Right cardiac atrium (tissue), 5 donors: ENCODE results near the gene XCR1. TPM values are rescaled to one million over a fixed set of nuclear protein-coding genes. Genes with fewer than 3 reads are reported as not detected.
A peak's percentile ranks its signal among the peaks of the same experiment; 100 is the strongest.
"Not testable (repeated sequence)": the region's sequence is repeated elsewhere in the genome, so short reads cannot be mapped to it uniquely, and the experiment has no call there.

Experiments
- ATAC-seq, 2 donors: fragments of 200-7000 bp; cut with Tn5 transposase; one replicate each; pipeline versions ENCODE4 v1.8.0 to v1.9.1; 2020; ENCODE audit warnings: moderate library complexity in 2 of 2, mild to moderate bottlenecking in 1 of 2
- DNase-seq, 3 donors: peaks; one replicate each; pipeline ENCODE4 v3.0.0-alpha.2; 2020
- H3K27ac ChIP-seq: one replicate; pipeline ENCODE4 v1.5.1; 2013; ENCODE audit warnings: mild to moderate bottlenecking, low read length, control low read depth, moderate library complexity
- H3K27me3 ChIP-seq: one replicate; pipeline ENCODE4 v1.6.1; 2013; ENCODE audit not compliant: control insufficient read depth, insufficient read depth
- H3K4me1 ChIP-seq: one replicate; pipeline ENCODE4 v1.6.1; 2013; ENCODE audit warnings: low read length; ENCODE audit not compliant: control insufficient read depth, insufficient read depth
- H3K4me3 ChIP-seq: one replicate; pipeline ENCODE4 v1.5.1; 2013; ENCODE audit warnings: low read length, control low read depth
- H3K9me3 ChIP-seq: one replicate; pipeline ENCODE4 v1.6.1; 2013; ENCODE audit warnings: low read length; ENCODE audit not compliant: control insufficient read depth
- WGBS: extraction: QIAGEN DNeasy Blood & Tissue Kit; methylation state at CpG from one replicate; pipeline ENCODE4 v1.1.7; 2013; 5-methylcytosine and 5-hydroxymethylcytosine counted together
- intact Hi-C, 4 donors: fragments of 100-400 bp; cut with DNase I; formaldehyde crosslinking; loops; one replicate each; pipeline versions ENCODE4 v1.11.0 to v1.14.0; 2022 to 2023
- polyA plus RNA-seq: library from polyadenylated mRNA; stranded (reverse); fragments of 200-250 nt; gene quantifications from one replicate; pipeline ENCODE4 v1.2.3, GENCODE V29; 2013
- total RNA-seq, 4 donors: library from RNA; stranded (reverse); fragmentation: NEBNext Ultra II Directional; extraction: Animal tissue kit (Norgen Biotek cat#: 25700); gene quantifications; one replicate each; pipeline ENCODE4 v1.2.1, GENCODE V29; 2021
- donor health status: healthy with polysubstance abuse.
- donor health status: DM: no; HTN: yes; CAD: no.
- donor health status: DM: no; HTN: no; CAD: no.
- donor health status: DM: no; HTN: yes; CAD: no; lungs with severe emphysema.
- donor health status: DM: yes; HTN: yes; CAD: no.

Gene XCR1
- total and polyA plus RNA-seq, 5 donors = 0.06 TPM; not detected in 4

DNA sequence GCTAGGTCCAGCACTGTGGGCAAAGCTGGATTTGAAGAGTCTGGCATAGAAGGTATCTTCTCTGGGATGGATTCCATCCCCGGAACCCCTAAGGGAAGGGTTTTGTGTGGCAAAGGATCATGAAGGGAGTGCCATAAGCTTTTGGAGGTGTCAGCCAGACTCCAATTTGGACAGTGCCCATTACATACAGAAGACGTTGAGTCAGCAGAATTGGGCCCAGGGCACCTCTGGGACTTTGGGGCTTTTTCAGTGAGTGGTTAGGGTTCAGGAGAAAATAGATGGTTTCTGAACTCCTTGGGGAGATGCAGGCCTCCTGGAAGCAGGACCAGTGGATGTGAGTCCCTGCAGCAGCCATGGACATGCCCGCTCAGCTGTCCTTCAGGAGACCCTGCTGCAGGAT, 34.6 kb upstream of the XCR1 start:
- H3K4me3 ChIP-seq = no peak overlapping the region
- no peaks in the 10 kb centered on the region for H3K9me3 ChIP-seq
- intact Hi-C loops = no loop called here
- no peak for DNase-seq
- peaks cover 7% of the 10 kb centered on the region for H3K4me1 ChIP-seq
- 89% methylated on average over 3 of the region's 3 CpGs for WGBS
- H3K27ac ChIP-seq = no peak overlapping the region
- H3K27me3 ChIP-seq = no peaks in the 10 kb centered on the region
- ATAC-seq = no peak

GRCh38 chr3:46061108-46061720, 33.9 kb upstream of the XCR1 start:
- intact Hi-C loops = no loop called here
- H3K4me3 ChIP-seq = no peak overlapping the region
- no peaks in the 10 kb centered on the region for H3K27me3 ChIP-seq
- WGBS = 62% methylated on average over 3 of the region's 3 CpGs
- ATAC-seq (peak; percentile 42 to 56), DNase-seq (no peak)
- no peak overlapping the region for H3K27ac ChIP-seq
- H3K9me3 ChIP-seq = no peaks in the 10 kb centered on the region
- peaks cover 7% of the 10 kb centered on the region for H3K4me1 ChIP-seq

DNA sequence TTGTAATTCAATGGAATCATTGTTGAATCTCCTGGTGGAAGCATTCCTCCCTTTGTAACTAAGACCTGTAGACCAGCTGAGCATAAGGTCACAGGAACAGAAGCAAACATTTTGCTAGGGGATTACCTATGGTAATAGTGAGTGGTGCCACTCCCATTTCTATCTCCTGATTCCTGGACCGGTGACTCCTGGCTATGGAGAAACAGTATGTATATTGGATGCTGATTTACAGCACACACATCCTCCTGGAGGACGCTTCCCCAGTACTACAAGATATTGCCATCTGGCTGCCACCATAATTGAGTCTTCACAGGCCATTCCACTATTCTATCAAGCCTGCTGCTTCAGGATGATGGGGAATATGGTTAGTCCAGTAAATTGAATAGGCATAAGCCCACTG, 33.3 kb upstream of the XCR1 start:
- H3K9me3 ChIP-seq = no peaks in the 10 kb centered on the region
- no peak for ATAC-seq
- 87% methylated on average over 2 of the region's 2 CpGs for WGBS
- H3K4me1 ChIP-seq = peaks cover 4% of the 10 kb centered on the region
- no peak overlapping the region for H3K4me3 ChIP-seq
- intact Hi-C loops = no loop called here
- H3K27me3 ChIP-seq = no peaks in the 10 kb centered on the region
- no peak for DNase-seq
- no peak overlapping the region for H3K27ac ChIP-seq

GRCh38 chr3:46059432-46059831, 32.1 kb upstream of the XCR1 start:
- intact Hi-C loops = no loop called here
- no peak for DNase-seq
- peaks cover 2% of the 10 kb centered on the region for H3K4me1 ChIP-seq
- 53% methylated on average over 3 of the region's 3 CpGs for WGBS
- H3K9me3 ChIP-seq = no peaks in the 10 kb centered on the region
- H3K27me3 ChIP-seq = no peaks in the 10 kb centered on the region
- H3K4me3 ChIP-seq = no peak overlapping the region
- no peak overlapping the region for H3K27ac ChIP-seq
- no peak for ATAC-seq

GRCh38 chr3:46058981-46059380, 31.7 kb upstream of the XCR1 start:
- no peaks in the 10 kb centered on the region for H3K27me3 ChIP-seq
- ATAC-seq (no peak), DNase-seq (no peak)
- H3K4me3 ChIP-seq = no peak overlapping the region
- peaks cover 2% of the 10 kb centered on the region for H3K4me1 ChIP-seq
- WGBS = 83% methylated on average over 1 of the region's 1 CpG
- intact Hi-C loops = no loop called here
- no peaks in the 10 kb centered on the region for H3K9me3 ChIP-seq
- H3K27ac ChIP-seq = no peak overlapping the region

- Histone ChIP-seq H3K27ac (no peak overlapping the region), H3K4me3 (no peak overlapping the region), H3K4me1 (peaks cover 2% of the 10 kb centered on the region), H3K27me3 (no peaks in the 10 kb centered on the region), H3K9me3 (no peaks in the 10 kb centered on the region)
- intact Hi-C loops = no loop called here
- no peak for DNase-seq
- WGBS = 61% methylated on average over 3 of the region's 3 CpGs
- no peak for ATAC-seq
These were observed 30.4 kb upstream of the XCR1 start for GRCh38 chr3:46057716-46058115.

DNA sequence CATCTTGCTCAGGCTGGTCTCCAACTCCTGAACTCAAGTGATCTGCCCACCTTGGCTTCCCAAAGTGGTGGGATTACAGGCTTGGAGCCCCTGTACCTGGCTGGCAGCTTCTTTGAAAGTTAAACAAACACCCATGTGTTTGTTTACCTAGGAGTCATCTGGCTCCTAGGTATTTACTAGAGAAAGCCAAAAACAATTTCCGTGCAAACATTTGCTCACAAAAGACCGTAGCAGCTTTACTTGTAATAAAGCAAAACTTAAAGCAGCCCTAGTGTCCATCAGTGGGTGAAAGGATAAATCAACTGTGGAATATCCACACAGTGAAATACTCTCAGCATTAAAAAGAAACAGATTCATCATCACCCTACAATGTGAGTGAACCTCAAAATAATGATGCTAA, 29.4 kb upstream of the XCR1 start:
- Histone ChIP-seq H3K27me3 (no peaks in the 10 kb centered on the region), H3K4me3 (no peak overlapping the region), H3K27ac (no peak overlapping the region), H3K4me1 (no peaks in the 10 kb centered on the region), H3K9me3 (no peaks in the 10 kb centered on the region)
- intact Hi-C loops = no loop called here
- ATAC-seq = no peak
- DNase-seq = no peak
- 88% methylated on average over 2 of the region's 2 CpGs for WGBS

GRCh38 chr3:46053761-46054515, 26.7 kb upstream of the XCR1 start:
- WGBS = 80% methylated on average over 13 of the region's 13 CpGs
- not testable (repeated sequence) for ATAC-seq

DNA sequence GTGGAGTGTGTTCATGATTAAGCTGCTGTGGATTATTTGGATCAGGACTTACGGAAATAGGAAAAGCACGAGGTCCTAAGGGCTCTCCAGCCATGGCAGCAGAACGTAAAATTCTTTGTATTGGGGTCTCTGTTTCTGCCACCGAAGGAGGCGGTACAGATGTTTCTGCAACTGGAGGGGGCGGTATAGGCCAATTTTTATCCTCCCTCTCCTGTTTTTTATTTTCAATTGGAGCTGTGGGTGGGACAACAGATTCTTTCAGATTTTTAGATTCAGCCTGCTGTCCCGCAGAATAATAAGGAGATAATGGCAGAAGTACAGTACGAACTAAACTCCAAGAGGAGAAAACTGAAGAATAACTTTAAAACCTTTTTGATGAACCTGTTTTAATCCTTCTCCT, 26.0 kb upstream of the XCR1 start:
- H3K9me3 ChIP-seq, H3K27ac ChIP-seq, DNase-seq, ATAC-seq, H3K27me3 ChIP-seq, intact Hi-C loops, H3K4me3 ChIP-seq, H3K4me1 ChIP-seq: not testable (repeated sequence)
- WGBS = 69% methylated on average over 8 of the region's 8 CpGs

More at GRCh38 chr3:46053761-46054515, 26.7 kb upstream of the XCR1 start:
- intact Hi-C loops, H3K4me3 ChIP-seq, H3K4me1 ChIP-seq, DNase-seq, H3K9me3 ChIP-seq, H3K27me3 ChIP-seq, H3K27ac ChIP-seq: not testable (repeated sequence)

- Histone ChIP-seq H3K27me3 (no peaks in the 10 kb centered on the region), H3K9me3 (no peaks in the 10 kb centered on the region), H3K4me1 (no peaks in the 10 kb centered on the region), H3K4me3 (no peak overlapping the region), H3K27ac (no peak overlapping the region)
- DNase-seq = no peak
- WGBS = 91% methylated on average over 8 of the region's 8 CpGs
- no peak for ATAC-seq
- intact Hi-C loops = no loop called here
These were observed 25.2 kb upstream of the XCR1 start for GRCh38 chr3:46052531-46052930.

- no peak for DNase-seq
- no peaks in the 10 kb centered on the region for H3K4me1 ChIP-seq
- no peak overlapping the region for H3K4me3 ChIP-seq
- intact Hi-C loops = no loop called here
- no peak for ATAC-seq
- H3K27me3 ChIP-seq = no peaks in the 10 kb centered on the region
- 81% methylated on average over 5 of the region's 5 CpGs for WGBS
- H3K9me3 ChIP-seq = no peaks in the 10 kb centered on the region
- H3K27ac ChIP-seq = no peak overlapping the region
These were observed 21.8 kb upstream of the XCR1 start for GRCh38 chr3:46049093-46049492.
